ENCODE results near the gene NFKBIL1.
"Not testable (repeated sequence)": the region's sequence is repeated elsewhere in the genome, so short reads cannot be mapped to it uniquely, and the experiment has no call there.

Gene NFKBIL1

DNA sequence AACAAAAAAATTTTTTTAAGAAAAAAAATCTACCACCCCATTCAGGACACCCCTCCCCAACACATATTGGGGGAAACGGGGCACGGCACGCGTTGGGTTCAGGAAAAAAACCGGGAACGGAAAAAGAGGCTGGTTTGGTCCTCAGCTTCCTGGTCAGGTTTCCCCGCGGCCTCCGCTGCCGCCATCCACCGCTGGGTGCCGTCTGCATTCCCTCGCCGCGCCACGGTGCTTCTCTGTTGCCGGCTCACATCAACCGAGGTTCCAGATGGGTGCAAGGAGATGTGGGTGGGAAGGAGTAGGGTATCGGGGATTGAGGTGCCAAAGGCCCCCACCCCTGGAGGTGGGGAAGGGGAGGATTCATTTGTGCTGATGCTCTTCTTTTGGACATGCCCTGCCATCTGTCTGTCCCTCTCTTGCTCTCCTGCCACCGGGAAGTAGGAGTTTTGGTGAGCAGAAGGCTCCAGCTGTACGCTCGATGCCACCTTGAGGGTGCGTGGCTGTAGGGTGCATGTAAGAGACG lies 12.8 kb upstream of the NFKBIL1 start:
- DNase-seq (ENCODE audit: low spot score) = no peak

GRCh38 chr6:31535538-31536324 lies 11.7 kb upstream of the NFKBIL1 start:
- no peak for DNase-seq (ENCODE audit: low spot score)

GRCh38 chr6:31538805-31539400 lies 8.5 kb upstream of the NFKBIL1 start:
- DNase-seq (ENCODE audit: low spot score) = no peak

DNA sequence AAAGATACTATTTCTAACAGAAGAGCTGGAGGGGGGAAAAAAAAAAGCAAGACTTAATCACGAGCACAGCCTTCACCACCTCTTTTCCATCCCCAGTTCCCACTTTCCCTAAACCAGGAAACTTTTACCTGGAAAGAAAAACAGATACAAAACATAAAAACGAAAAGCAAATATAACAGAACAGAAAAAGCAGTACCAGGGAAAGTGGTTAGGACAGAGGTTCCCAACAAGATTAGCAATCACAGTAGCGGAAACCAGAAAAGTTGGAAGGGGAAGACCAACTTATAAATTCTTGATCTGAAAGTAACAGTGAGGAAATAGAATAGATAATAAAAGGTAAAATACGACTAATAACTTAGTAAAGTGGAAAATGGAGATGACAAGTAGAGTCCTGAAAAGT lies 6.8 kb upstream of the NFKBIL1 start:
- DNase-seq (ENCODE audit: low spot score) = no peak

DNA sequence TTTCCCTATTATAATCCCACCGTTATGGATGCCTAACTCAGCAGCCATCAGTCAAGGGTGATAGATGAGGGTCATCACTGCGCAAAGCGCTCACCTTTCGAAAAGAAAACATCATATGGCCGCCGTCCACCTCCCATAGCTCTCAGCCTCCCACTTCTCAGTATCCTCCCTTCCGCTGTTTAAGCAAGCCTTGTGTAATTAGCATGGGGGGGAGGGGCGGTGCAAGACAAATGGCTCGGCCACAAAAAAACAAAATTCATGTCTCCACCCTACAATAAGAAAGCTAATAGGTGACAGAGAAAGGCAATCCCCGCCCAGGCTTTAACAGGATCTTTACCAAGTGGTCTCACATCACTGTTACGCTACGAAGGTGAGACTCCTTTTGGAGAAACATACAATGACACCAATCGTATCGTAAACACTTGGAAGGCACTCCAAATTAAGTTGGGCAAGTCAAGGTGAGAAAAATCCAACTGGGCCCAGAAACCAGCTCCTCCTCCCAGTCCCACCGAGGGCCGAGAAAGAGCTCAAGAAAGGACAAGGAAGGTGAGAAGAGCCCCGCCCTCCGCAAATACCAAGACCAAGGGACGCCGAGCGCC lies 6.2 kb upstream of the NFKBIL1 start:
- DNase-seq (ENCODE audit: low spot score) = peak; percentile 35

DNA sequence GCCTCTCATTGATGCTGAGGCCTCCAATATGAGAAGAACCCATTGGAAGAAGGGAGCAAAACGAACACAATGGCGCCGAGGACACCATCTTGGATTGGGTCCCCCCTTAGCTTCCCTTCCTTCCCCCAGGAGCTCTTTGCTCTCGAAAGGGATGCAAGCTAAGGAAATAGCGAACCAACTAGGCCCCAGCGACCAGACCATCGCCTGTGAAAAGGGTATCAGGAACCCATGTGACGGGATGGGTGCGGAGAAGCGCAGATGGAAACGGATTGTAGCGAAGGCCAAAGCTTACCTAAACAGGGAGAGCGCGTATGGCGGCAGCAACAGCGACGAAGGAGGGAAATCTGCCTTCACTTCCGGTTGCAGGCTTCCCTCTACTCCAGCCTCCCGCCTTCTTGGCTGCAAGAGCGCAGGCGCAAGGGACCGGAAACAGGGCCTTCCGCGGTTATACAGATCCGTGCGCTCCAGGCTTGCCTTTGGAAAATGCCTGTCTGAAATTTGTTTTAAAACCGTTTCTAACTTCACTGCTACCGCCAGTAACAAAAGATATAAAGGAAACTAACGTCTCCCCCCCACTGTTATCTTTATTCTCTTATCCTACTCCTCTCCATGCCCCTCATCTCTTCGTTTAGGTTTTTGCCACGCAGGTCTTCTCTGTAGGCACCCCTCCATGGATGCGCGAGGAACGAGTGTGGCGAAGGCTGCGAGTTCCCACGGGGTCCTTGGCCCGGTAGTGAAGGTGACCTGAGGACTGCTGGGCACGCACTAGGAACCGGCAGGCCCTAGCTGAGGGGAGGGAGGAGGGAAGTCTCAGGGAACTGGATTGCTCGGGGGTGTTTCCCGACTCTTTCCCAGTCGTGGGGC lies 5.5 kb upstream of the NFKBIL1 start, which contains the start of gene DDX39B:
DDX39B (minus strand) TSS at position 346 of the 864 bp plus-strand sequence. CDS start 1,471 bp downstream, outside the sequence.
- peak; percentile 94 for DNase-seq (ENCODE audit: low spot score)

DNA sequence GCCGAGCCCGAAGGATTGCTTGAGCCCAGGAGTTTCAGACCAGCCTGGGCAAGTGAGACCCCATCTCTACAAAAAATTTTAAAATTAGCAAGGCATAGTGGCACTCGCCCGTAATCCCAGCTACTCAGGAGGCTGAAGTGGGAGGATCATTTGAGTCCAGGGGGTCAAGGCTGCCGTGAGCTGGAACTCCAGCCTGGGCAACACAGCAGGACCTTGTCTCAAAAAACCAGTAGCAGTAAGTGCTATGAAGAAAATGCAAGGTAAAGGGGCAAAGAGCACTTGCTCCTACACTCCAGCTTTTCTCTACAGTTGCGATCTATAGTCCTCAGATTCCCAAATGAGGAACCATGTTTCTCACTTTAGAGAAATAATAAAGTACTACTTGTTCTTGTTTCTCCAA lies 3.8 kb upstream of the NFKBIL1 start:
- DNase-seq (ENCODE audit: low spot score) = no peak

DNA sequence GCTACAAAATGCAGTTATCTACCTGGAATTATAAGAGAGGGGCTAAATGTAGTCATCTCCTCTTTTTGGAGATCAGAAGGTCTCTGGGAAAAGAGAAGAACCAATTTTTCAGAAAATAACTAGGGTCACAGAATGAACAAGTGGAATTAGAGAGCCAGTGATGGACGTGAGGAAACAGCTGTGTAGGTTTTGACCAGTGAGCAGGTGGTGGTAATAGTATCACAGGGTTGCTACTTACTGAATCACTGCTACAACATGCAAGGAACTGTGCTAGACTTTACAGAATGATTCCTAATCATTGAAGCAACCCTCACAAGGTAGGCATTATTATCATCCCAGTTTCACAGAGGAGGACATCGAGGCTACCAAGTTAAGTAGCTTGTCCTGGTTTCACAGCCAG lies 2.7 kb upstream of the NFKBIL1 start:
- no peak for DNase-seq (ENCODE audit: low spot score)

- DNase-seq (ENCODE audit: low spot score) = no peak
These were observed 2.1 kb upstream of the NFKBIL1 start for GRCh38 chr6:31545291-31545690.

DNA sequence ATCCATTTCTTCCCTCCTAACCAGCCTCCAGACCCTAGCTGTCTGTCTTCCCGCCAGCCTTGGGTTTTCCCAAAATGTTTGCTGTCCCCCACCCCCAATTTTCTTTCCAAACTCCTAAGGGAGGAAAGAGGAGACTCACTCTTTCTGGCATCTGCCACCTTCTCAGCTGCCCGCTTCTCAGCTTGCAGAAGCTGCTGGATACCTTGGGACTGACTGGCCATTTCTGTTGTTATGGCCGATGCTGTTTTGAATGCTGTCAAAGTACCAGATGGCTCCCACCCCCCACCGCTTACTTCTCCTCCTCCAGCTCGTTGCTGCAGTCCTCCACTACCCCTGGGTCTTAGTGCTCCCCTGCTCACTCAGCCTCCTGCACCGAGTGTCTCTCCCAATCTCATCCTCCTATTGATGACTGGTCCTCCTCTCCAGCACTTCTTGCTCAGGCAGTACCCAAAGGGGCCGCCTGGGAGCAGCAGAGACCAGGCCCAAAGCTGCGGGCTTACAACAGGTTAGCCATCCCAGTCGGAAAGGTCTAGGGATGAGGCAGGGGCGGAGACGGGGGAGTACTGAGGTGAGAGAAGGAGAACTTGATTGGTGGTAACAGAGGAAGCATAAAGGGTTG lies 960 bp upstream of the NFKBIL1 start, which contains the start of gene ATP6V1G2:
ATP6V1G2 (minus strand) TSS at position 270 of the 619 bp plus-strand sequence; CDS start at position 221, 49 bp downstream.
- DNase-seq (ENCODE audit: low spot score) = peak; percentile 77

- no peak for DNase-seq (ENCODE audit: low spot score)
These were observed 527 bp downstream of the NFKBIL1 start for GRCh38 chr6:31547727-31548543.

- DNase-seq (ENCODE audit: low spot score) = no peak
These were observed 1.1 kb downstream of the NFKBIL1 start for GRCh38 chr6:31548544-31548873.

GRCh38 chr6:31551371-31551770 lies 4.0 kb downstream of the NFKBIL1 start:
- DNase-seq (ENCODE audit: low spot score) = not testable (repeated sequence)

DNA sequence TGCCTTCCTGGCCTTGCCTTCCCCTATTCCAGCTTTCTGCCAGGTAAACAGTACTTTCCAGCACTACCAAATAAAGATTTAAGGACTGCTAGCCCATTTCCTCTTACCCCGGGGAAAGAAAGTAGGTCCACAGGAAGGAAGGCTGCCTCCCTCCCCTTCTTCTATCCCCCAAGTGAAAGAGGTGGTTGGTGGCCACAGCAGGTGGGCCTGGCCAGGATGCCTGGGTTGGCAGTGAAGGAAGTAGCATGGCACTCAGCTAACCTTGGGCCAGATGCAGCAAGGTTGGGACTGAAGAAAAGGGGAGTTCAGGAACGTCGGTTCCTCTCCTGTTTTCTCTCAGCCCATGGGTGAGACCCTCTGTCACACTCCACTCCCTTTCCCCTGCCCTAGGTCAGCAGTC lies 8.9 kb downstream of the NFKBIL1 start:
- no peak for DNase-seq (ENCODE audit: low spot score)

DNA sequence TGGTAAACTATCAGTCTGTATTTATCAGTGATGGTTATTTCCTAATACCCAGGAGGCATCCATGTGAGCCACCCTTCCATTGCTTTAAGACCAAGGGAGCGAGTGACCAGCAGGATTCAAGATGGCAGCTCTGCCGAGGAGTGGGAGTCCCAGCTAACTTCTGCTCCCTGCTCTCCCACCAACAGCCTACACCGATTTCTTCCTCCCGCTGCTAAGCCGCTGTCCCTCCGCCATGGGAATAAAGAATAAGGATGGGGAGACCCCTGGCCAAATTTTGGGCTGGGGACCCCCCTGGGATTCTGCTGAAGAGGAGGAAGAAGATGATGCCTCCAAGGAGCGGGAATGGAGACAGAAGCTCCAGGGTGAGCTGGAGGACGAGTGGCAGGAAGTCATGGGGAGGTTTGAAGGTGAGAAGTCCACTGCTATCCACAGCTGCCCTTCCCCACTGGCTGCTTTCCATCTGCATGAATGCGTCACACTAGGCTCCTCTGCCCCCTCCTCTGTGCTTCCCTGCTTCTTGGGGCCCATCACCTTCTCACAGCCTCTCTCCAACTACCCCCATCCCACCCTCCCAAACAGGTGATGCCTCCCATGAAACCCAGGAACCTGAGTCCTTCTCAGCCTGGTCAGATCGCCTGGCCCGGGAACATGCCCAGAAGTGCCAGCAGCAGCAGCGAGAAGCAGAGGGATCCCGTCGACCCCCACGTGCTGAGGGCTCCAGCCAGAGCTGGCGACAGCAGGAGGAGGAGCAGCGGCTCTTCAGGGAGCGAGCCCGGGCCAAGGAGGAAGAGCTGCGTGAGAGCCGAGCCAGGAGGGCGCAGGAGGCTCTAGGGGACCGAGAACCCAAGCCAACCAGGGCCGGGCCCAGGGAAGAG lies 10.3 kb downstream of the NFKBIL1 start:
- DNase-seq (ENCODE audit: low spot score) = no peak

DNA sequence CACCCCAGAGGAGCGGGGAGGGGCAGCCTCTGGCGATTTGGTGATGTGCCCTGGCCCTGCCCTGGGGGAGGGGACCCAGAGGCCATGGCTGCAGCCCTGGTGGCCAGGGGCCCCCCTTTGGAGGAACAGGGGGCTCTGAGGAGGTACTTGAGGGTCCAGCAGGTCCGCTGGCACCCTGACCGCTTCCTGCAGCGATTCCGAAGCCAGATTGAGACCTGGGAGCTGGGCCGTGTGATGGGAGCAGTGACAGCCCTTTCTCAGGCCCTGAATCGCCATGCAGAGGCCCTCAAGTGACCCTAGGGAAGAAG lies 10.9 kb downstream of the NFKBIL1 start:
- no peak for DNase-seq (ENCODE audit: low spot score)

GRCh38 chr6:31558631-31559500 lies 11.5 kb downstream of the NFKBIL1 start:
- DNase-seq (ENCODE audit: low spot score) = peak; percentile 39

- DNase-seq (ENCODE audit: low spot score) = no peak
These were observed 12.2 kb downstream of the NFKBIL1 start for GRCh38 chr6:31559606-31559957.
